ENCODE data around the gene DENND1A.

- no peak for TF ChIP-seq NR1H2 (CRISPR knock-in tag; IDR thresholded peaks at IDR 0.05)
- no peak for TF ChIP-seq USF2 (CRISPR knock-in tag; IDR thresholded peaks at IDR 0.05)
- TF ChIP-seq CTCF (IDR thresholded peaks at IDR 0.05): no peak
- TF ChIP-seq STAT6 (CRISPR knock-in tag; conservative IDR thresholded peaks at IDR 0.05; ENCODE audit: low read depth): no peak
- TF ChIP-seq E2F1 (CRISPR knock-in tag; IDR thresholded peaks at IDR 0.05): no peak
- no peak for TF ChIP-seq GABPB1 (CRISPR knock-in tag; IDR thresholded peaks at IDR 0.05)
- no peak for TF ChIP-seq NFATC4 (CRISPR knock-in tag; IDR thresholded peaks at IDR 0.05)
- TF ChIP-seq ZNF317 (CRISPR knock-in tag; IDR thresholded peaks at IDR 0.05; ENCODE audit: borderline replicate concordance, low read depth): no peak
Observed at GRCh38 chr9:123345567-123345955, 584.4 kb downstream of the DENND1A start.
